ENCODE measurements around the gene FRMD4A.

DNA sequence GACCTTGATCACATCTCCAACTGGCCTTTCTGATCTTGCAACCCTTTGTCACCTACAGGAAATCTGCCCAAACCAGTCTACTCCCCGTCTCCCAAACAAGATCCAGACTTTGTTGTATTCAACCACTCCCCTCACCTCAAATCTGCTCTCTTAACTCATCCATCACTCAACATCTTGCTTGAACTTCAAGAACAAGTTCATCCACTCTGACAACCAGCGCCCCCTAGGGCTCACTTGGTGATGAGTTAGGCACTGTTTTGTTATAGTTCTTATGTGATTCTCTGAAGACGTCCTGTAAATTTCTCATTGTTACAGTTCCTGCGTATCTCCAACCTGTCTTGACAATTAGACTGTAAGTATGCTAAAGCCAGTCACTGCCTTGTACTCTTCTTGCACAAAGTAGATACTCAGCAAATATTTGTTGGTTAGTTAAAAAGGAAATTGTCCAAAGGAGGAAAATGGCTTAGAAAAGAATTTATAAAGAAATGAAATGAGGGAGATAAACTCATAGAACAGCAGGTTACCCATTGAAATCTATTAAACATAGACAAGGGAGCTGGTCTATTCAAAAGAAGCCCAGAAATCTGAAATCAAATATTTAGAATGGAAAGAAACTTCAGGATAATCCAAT lies 5.3 kb downstream of the FRMD4A start:
- TF ChIP-seq, protein P1, sequence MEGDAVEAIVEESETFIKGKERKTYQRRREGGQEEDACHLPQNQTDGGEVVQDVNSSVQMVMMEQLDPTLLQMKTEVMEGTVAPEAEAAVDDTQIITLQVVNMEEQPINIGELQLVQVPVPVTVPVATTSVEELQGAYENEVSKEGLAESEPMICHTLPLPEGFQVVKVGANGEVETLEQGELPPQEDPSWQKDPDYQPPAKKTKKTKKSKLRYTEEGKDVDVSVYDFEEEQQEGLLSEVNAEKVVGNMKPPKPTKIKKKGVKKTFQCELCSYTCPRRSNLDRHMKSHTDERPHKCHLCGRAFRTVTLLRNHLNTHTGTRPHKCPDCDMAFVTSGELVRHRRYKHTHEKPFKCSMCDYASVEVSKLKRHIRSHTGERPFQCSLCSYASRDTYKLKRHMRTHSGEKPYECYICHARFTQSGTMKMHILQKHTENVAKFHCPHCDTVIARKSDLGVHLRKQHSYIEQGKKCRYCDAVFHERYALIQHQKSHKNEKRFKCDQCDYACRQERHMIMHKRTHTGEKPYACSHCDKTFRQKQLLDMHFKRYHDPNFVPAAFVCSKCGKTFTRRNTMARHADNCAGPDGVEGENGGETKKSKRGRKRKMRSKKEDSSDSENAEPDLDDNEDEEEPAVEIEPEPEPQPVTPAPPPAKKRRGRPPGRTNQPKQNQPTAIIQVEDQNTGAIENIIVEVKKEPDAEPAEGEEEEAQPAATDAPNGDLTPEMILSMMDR (IDR thresholded peaks at IDR 0.05) = peak in 2 of 3 experiments; percentile 32 to 51
- TF ChIP-seq POLR2A (IDR thresholded peaks at IDR 0.05) = no peak

Measured in testis (tissue), 2 donors.